Endothelial cell of umbilical vein (primary cell): Measurements from ENCODE around the gene CNNM2. TPM values are rescaled to one million over a fixed set of nuclear protein-coding genes. Genes with fewer than 3 reads are reported as not detected.

Experiments used
- BruUV-seq: library from RNA; stranded (reverse); fragments of 400-500 nt; replicated peaks from 2 replicates; lab custom pipeline; 2021; lab: Mats Ljungman, UMichigan
- CTCF ChIA-PET: fragments of 300-600, 350-600 bp; sonication (Branson Sonifier 250); formaldehyde crosslinking; loops from one replicate; lab custom pipeline; 2021; ENCODE audit warnings: antibody characterized with exemption, inconsistent platforms; lab: Charles Lee
- POLR2A ChIA-PET: fragments of 300-600, 350-600 bp; sonication (Branson Sonifier 250); formaldehyde crosslinking; loops from one replicate; lab custom pipeline; 2021; ENCODE audit warnings: antibody characterized with exemption, inconsistent platforms; lab: Charles Lee
- DNase-seq: peaks from one replicate; pipeline ENCODE4 v3.0.0-alpha.2; 2011; ENCODE audit warnings: low read depth, low spot score
- FAIRE-seq: peaks from 2 replicates; lab custom pipeline; 2011; peaks lifted over from hg19 to GRCh38; lab: Jason Lieb, UNC
- H2AFZ ChIP-seq: 2 replicates; pipeline ENCODE4 v1.6.0; 2012; ENCODE audit warnings: low read depth, low read length, control low read depth, inconsistent platforms
- H3K27ac ChIP-seq: 2 replicates; pipeline ENCODE4 v1.5.1; 2011; ENCODE audit warnings: low read depth, mild to moderate bottlenecking, control low read depth, low read length, moderate library complexity; ENCODE audit not compliant: insufficient read depth
- H3K27me3 ChIP-seq, 2 experiments: 2 replicates each; pipeline versions ENCODE4 v1.6.0 to v1.6.1; 2011; ENCODE audit warnings: low read length in 2 of 2, mixed read lengths in 1 of 2; ENCODE audit not compliant: control insufficient read depth in 2 of 2, insufficient read depth in 2 of 2
- H3K36me3 ChIP-seq, 2 experiments: 2 replicates in 1 of 2; 3 replicates in 1 of 2; pipeline ENCODE4 v1.5.1; 2011; ENCODE audit warnings: low read length in 2 of 2, mild to moderate bottlenecking in 1 of 2, moderate library complexity in 1 of 2; ENCODE audit not compliant: control insufficient read depth in 2 of 2, insufficient read depth in 2 of 2; ENCODE audit errors: extremely low read depth in 1 of 2
- H3K4me1 ChIP-seq: 3 replicates; pipeline ENCODE4 v1.5.1; 2011; ENCODE audit warnings: mild to moderate bottlenecking, low read length; ENCODE audit not compliant: control insufficient read depth, insufficient read depth; ENCODE audit errors: extremely low read depth
- H3K4me2 ChIP-seq: 2 replicates; pipeline ENCODE4 v1.6.1; 2011; ENCODE audit warnings: low read length, control low read depth, mixed read lengths; ENCODE audit not compliant: insufficient read depth
- H3K4me3 ChIP-seq, 3 experiments: fragments of 200-600 bp in 1 of 3; sonication (generic), shearing (Covaris generic) in 1 of 3; replicated peaks in 1 of 3; 2 replicates each; pipeline ENCODE4 v1.5.1; 2011 to 2016; ENCODE audit warnings: control low read depth in 3 of 3, low read length in 3 of 3, mild to moderate bottlenecking in 2 of 3, inconsistent platforms in 1 of 3, low read depth in 1 of 3, moderate library complexity in 1 of 3; ENCODE audit not compliant: insufficient read depth in 1 of 3
- H3K79me2 ChIP-seq: 2 replicates; pipeline ENCODE4 v1.6.0; 2012; ENCODE audit warnings: low read length, inconsistent platforms; ENCODE audit not compliant: control insufficient read depth, insufficient read depth
- H3K9ac ChIP-seq: replicated peaks from 2 replicates; pipeline ENCODE3; 2011; ENCODE audit warnings: low read length, control low read depth; ENCODE audit not compliant: insufficient read depth; ENCODE audit errors: extremely low read depth
- H3K9me1 ChIP-seq: replicated peaks from 3 replicates; pipeline ENCODE4 v1.6.0; 2011; ENCODE audit warnings: mild to moderate bottlenecking, low read length; ENCODE audit not compliant: control insufficient read depth, insufficient read depth; ENCODE audit errors: extremely low read depth
- H3K9me3 ChIP-seq: replicated peaks from 2 replicates; pipeline ENCODE4 v1.5.1; 2012; ENCODE audit warnings: low read length, inconsistent platforms; ENCODE audit not compliant: control insufficient read depth, insufficient read depth
- H4K20me1 ChIP-seq: replicated peaks from 2 replicates; pipeline ENCODE3; 2011; ENCODE audit warnings: mild to moderate bottlenecking, low read length; ENCODE audit not compliant: control insufficient read depth, insufficient read depth; ENCODE audit errors: extremely low read depth
- CTCF ChIP-seq, 2 donors: IDR thresholded peaks; 1 replicate in 1 of 2; 2 replicates in 1 of 2; pipeline ENCODE4 v1.5.1; 2011; ENCODE audit warnings: low read length in 2 of 2, mild to moderate bottlenecking in 2 of 2, moderate library complexity in 2 of 2, control low read depth in 1 of 2, inconsistent platforms in 1 of 2, low read depth in 1 of 2; ENCODE audit not compliant: insufficient read depth in 1 of 2; ENCODE audit errors: extremely low read depth in 1 of 2
- EZH2 ChIP-seq: IDR thresholded peaks from 2 replicates; pipeline ENCODE4 v1.6.1; 2012; ENCODE audit warnings: borderline replicate concordance, low read depth, mild to moderate bottlenecking, moderate library complexity, low read length, inconsistent platforms; ENCODE audit not compliant: severe bottlenecking
- FOS ChIP-seq: IDR thresholded peaks from 2 replicates; pipeline ENCODE4 v1.6.1; 2011; ENCODE audit warnings: mild to moderate bottlenecking, low read length, moderate library complexity, borderline replicate concordance; ENCODE audit not compliant: insufficient read depth
- GATA2 ChIP-seq: IDR thresholded peaks from 2 replicates; pipeline ENCODE4 v1.7.0; 2011; ENCODE audit warnings: low read depth, mild to moderate bottlenecking, moderate library complexity, mixed read lengths, low read length; ENCODE audit not compliant: insufficient read length, insufficient read depth
- JUN ChIP-seq: IDR thresholded peaks from 2 replicates; pipeline ENCODE4 v1.6.1; 2011; ENCODE audit warnings: borderline replicate concordance, low read depth; ENCODE audit not compliant: insufficient read length, insufficient read depth
- MAX ChIP-seq: IDR thresholded peaks from 2 replicates; pipeline ENCODE4 v1.6.1; 2011; ENCODE audit not compliant: insufficient read depth, insufficient read length
- MYC ChIP-seq: IDR thresholded peaks from one replicate; pipeline ENCODE4 v1.6.1; 2011; ENCODE audit warnings: mild to moderate bottlenecking, low read depth, low read length
- POLR2A ChIP-seq: IDR thresholded peaks from 2 replicates; pipeline ENCODE4 v1.6.1; 2012; ENCODE audit warnings: low read depth, mild to moderate bottlenecking, control low read depth, low read length
- POLR2AphosphoS5 ChIP-seq: IDR thresholded peaks from 2 replicates; pipeline ENCODE4 v1.6.1; 2012; ENCODE audit warnings: low read depth, mild to moderate bottlenecking, control low read depth, low read length, moderate library complexity; ENCODE audit not compliant: insufficient read depth
- dilution Hi-C: fragments of 300-500 bp; cut with MboI; formaldehyde crosslinking; loops from one replicate; pipeline ENCODE4 v1.15.0; 2019; ENCODE audit warnings: low sequenced_read_pairs; ENCODE audit not compliant: extremely low pct_ligation_motif_present
- intact Hi-C: fragments of 100-400 bp; cut with micrococcal nuclease; formaldehyde crosslinking; loops from one replicate; pipeline ENCODE4 v1.10.0; 2022
- polyA plus RNA-seq, 4 experiments: library from polyadenylated mRNA; depleted of rRNA in 3 of 4; stranded (reverse) in 3 of 4; unstranded in 1 of 4; fragments of >200 nt; gene quantifications; 2 replicates each; pipeline versions ENCODE4 v1.2.1 to v1.2.3, GENCODE V29; 2011 to 2012; ENCODE audit warnings: missing spikeins in 1 of 4
- total RNA-seq: library from RNA; stranded (reverse); gene quantifications from 2 replicates; pipeline ENCODE4 v1.2.3, GENCODE V29; 2021

CNNM2 gene
- total and polyA plus RNA-seq, 2 donors (not counting 3 experiments of a cell fraction or from before 2014, with no cell fraction given), result 1.9 to 3.0 TPM

- H3K27me3 ChIP-seq, result no peaks in the 10 kb centered on the region
- no peaks in the 10 kb centered on the region for H3K9me3 ChIP-seq
- no peaks in the 10 kb centered on the region for H4K20me1 ChIP-seq
- H3K36me3 ChIP-seq, result no peaks in the 10 kb centered on the region
- peaks cover 2% of the 10 kb centered on the region for H3K4me1 ChIP-seq
- intact Hi-C loops, result no loop called here
- no peaks in the 10 kb centered on the region for H3K79me2 ChIP-seq
- H3K9me1 ChIP-seq, result no peaks in the 10 kb centered on the region
- CTCF ChIA-PET, result interaction anchor here (0.8 kb wide), 1 partner anchor 619 kb away, joined by 3 read pairs; no protein-coding TSS in a partner anchor
- no peak overlapping the region for H3K4me3 ChIP-seq
- dilution Hi-C loops, result no loop called here
- TF ChIP-seq POLR2AphosphoS5 (no peak), POLR2A (no peak), MAX (no peak), EZH2 (no peak), MYC (no peak), JUN (no peak), GATA2 (no peak), CTCF (IDR thresholded peaks at IDR 0.05; ENCODE audit: extremely low read depth in 1 of 2, insufficient read depth in 1 of 2, low read depth in 1 of 2, low read length in 2 of 2) (no peak), FOS (no peak)
- FAIRE-seq, result no peak
- H3K27ac ChIP-seq, result no peak overlapping the region
- BruUV-seq, result no TSS peak
- H3K4me2 ChIP-seq, result no peak overlapping the region
- DNase-seq, result no peak
- H3K9ac ChIP-seq, result no peak overlapping the region
- POLR2A ChIA-PET, result no interaction called here
- no peak overlapping the region for H2AFZ ChIP-seq
Measured at GRCh38 chr10:102965311-102965851, 47.3 kb downstream of the CNNM2 start.
